Muscle layer of duodenum (tissue), 2 donors: Measurements from ENCODE around the gene SYVN1.

Source experiments
- H3K27ac ChIP-seq: one replicate; pipeline ENCODE4 v1.7.0; 2013; ENCODE audit warnings: mild to moderate bottlenecking, low read length
- H3K27me3 ChIP-seq: one replicate; pipeline ENCODE4 v1.7.0; 2013; ENCODE audit warnings: low read depth, mild to moderate bottlenecking, control low read depth, low read length
- H3K36me3 ChIP-seq, 2 donors: one replicate each; pipeline ENCODE4 v1.7.0; 2013; ENCODE audit warnings: low read length in 2 of 2, control low read depth in 1 of 2, mild to moderate bottlenecking in 1 of 2; ENCODE audit not compliant: insufficient read depth in 2 of 2, control insufficient read depth in 1 of 2
- H3K4me1 ChIP-seq, 2 donors: one replicate each; pipeline ENCODE4 v1.7.0; 2013; ENCODE audit warnings: low read length in 2 of 2, mild to moderate bottlenecking in 2 of 2, control low read depth in 1 of 2, moderate library complexity in 1 of 2; ENCODE audit not compliant: insufficient read depth in 2 of 2, control insufficient read depth in 1 of 2
- H3K4me3 ChIP-seq, 2 donors: one replicate each; pipeline ENCODE4 v1.7.0; 2013; ENCODE audit warnings: low read length in 2 of 2, low read depth in 1 of 2, mild to moderate bottlenecking in 1 of 2
- H3K9me3 ChIP-seq, 2 donors: one replicate each; pipeline ENCODE4 v1.7.0; 2013; ENCODE audit warnings: low read length in 2 of 2, control low read depth in 1 of 2, mild to moderate bottlenecking in 1 of 2; ENCODE audit not compliant: control insufficient read depth in 1 of 2
- donor health status: healthy.

The SYVN1 gene

GRCh38 chr11:65114538-65115171, 19.7 kb downstream of the SYVN1 start:
- Histone ChIP-seq H3K9me3 (no peaks in the 10 kb centered on the region), H3K4me1 (peaks cover 4 to 51% of the 10 kb centered on the region in 2 donors), H3K27ac (no peak overlapping the region), H3K27me3 (no peaks in the 10 kb centered on the region), H3K36me3 (peaks cover 10 to 11% of the 10 kb centered on the region in 2 donors), H3K4me3 (no peak overlapping the region)

GRCh38 chr11:65113839-65114238, 20.5 kb downstream of the SYVN1 start:
- Histone ChIP-seq H3K4me3 (no peak overlapping the region), H3K36me3 (peaks cover 9 to 17% of the 10 kb centered on the region in 2 donors), H3K27ac (no peak overlapping the region), H3K4me1 (peaks cover 4 to 51% of the 10 kb centered on the region in 2 donors), H3K9me3 (no peaks in the 10 kb centered on the region), H3K27me3 (no peaks in the 10 kb centered on the region)

GRCh38 chr11:65113361-65113756, 21.0 kb downstream of the SYVN1 start:
- Histone ChIP-seq H3K27ac (no peak overlapping the region), H3K9me3 (no peaks in the 10 kb centered on the region), H3K36me3 (peaks cover 5 to 19% of the 10 kb centered on the region in 2 donors), H3K4me3 (peak overlapping the region in 1 of 2 donors; percentile 76), H3K27me3 (no peaks in the 10 kb centered on the region), H3K4me1 (peaks cover 4 to 51% of the 10 kb centered on the region in 2 donors)

- Histone ChIP-seq H3K4me3 (peak overlapping the region; percentile 62 to 76), H3K4me1 (peaks cover 4 to 51% of the 10 kb centered on the region in 2 donors), H3K9me3 (no peaks in the 10 kb centered on the region), H3K27ac (no peak overlapping the region), H3K27me3 (no peaks in the 10 kb centered on the region), H3K36me3 (peaks cover 4 to 23% of the 10 kb centered on the region in 2 donors)
Measured at GRCh38 chr11:65112546-65113360, 21.6 kb downstream of the SYVN1 start.

GRCh38 chr11:65111744-65112545, 22.4 kb downstream of the SYVN1 start, which contains the start of gene TM7SF2:
TM7SF2 (plus strand) TSS chr11:65111872; CDS start chr11:65112016, 144 bp downstream.
- Histone ChIP-seq H3K27ac (no peak within 1 kb of the TSS), H3K4me1 (peaks cover 4 to 49% of the 10 kb centered on the region in 2 donors)

GRCh38 chr11:65111159-65111743, 23.1 kb downstream of the SYVN1 start:
- H3K4me3 ChIP-seq = peak overlapping the region in 1 of 2 donors; percentile 76
- H3K36me3 ChIP-seq = peaks cover 4 to 32% of the 10 kb centered on the region in 2 donors
- H3K27ac ChIP-seq = no peak overlapping the region
- no peaks in the 10 kb centered on the region for H3K27me3 ChIP-seq
- no peaks in the 10 kb centered on the region for H3K9me3 ChIP-seq
- peaks cover 2 to 42% of the 10 kb centered on the region in 2 donors for H3K4me1 ChIP-seq

More at GRCh38 chr11:65111744-65112545, 22.4 kb downstream of the SYVN1 start, which contains the start of gene TM7SF2:
- Histone ChIP-seq H3K9me3 (no peaks in the 10 kb centered on the region), H3K27me3 (no peaks in the 10 kb centered on the region), H3K4me3 (peak within 1 kb of the TSS; percentile 62 to 76), H3K36me3 (peaks cover 4 to 29% of the 10 kb centered on the region in 2 donors)

- Histone ChIP-seq H3K27me3 (no peaks in the 10 kb centered on the region), H3K36me3 (peaks cover 0 to 32% of the 10 kb centered on the region in 2 donors), H3K4me3 (no peak overlapping the region), H3K4me1 (peaks cover 0 to 35% of the 10 kb centered on the region in 2 donors), H3K9me3 (no peaks in the 10 kb centered on the region), H3K27ac (no peak overlapping the region)
Measured at GRCh38 chr11:65110354-65110861, 23.9 kb downstream of the SYVN1 start.

GRCh38 chr11:65109231-65110198, 24.8 kb downstream of the SYVN1 start:
- Histone ChIP-seq H3K27me3 (no peaks in the 10 kb centered on the region), H3K4me1 (peaks cover 0 to 35% of the 10 kb centered on the region in 2 donors), H3K4me3 (no peak overlapping the region), H3K9me3 (no peaks in the 10 kb centered on the region), H3K27ac (no peak overlapping the region), H3K36me3 (peaks cover 0 to 32% of the 10 kb centered on the region in 2 donors)

GRCh38 chr11:65108469-65109123, 25.7 kb downstream of the SYVN1 start:
- Histone ChIP-seq H3K4me1 (peaks cover 0 to 33% of the 10 kb centered on the region in 2 donors), H3K9me3 (no peaks in the 10 kb centered on the region), H3K27me3 (no peaks in the 10 kb centered on the region), H3K36me3 (peaks cover 0 to 32% of the 10 kb centered on the region in 2 donors), H3K4me3 (no peak overlapping the region), H3K27ac (no peak overlapping the region)
